ENCODE results near the gene CCDC142.

GRCh38 chr2:74444498-74445318, 38.1 kb downstream of the CCDC142 start:
- TF ChIP-seq CTCF (IDR thresholded peaks at IDR 0.05; ENCODE audit: low read depth, low read length, poor library complexity, severe bottlenecking): no peak
- no peak for TF ChIP-seq EZH2phosphoT487 (IDR thresholded peaks at IDR 0.05; ENCODE audit: borderline replicate concordance, low read length)

Data from DOHH2 (cell line).